Measurements from ENCODE around the gene TMEM141.

The TMEM141 gene

DNA sequence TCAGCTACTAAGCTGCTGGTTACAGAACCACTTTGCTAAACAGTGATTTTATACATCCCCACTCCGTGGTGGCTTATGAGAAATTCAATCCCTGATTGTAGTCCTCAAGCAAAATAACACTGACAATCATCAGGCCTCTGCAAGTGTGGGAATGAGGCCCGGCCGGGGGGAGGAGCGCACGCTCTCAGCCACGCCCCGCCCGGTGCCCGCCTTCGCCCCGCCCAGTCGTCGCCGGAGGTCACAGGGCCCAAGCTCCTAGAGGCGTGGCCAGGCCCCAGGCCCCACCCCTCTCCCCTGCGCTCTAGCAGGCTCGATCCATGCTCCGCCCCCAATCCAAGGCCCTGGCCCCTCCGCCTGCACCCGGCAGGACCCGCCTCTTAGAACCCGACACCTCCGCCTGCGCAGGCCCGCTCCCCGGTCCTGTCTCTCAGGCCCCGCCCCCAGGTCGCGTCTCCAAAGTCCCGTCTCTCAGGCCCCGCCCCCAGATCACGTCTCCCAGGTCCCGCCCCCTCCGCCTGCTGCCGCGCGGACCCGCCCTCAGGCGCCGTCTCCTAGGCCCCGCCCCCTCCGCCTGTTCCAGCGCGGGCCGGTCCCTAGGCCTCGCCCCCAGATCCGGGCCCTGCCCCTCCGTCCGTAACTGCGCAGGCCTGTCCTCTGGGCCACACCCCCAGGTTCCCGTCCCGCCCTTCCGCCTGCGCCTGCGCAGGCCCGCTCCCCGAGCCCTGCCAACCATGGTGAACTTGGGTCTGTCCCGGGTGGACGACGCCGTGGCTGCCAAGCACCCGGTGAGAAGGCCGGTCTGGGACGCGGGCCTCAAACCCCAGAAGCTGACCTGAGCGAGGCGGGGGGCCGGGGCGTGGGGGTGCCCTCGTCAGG is at the start of gene TMEM141:
Gene TMEM141 (plus strand): TSS at position 705 of the 876 bp plus-strand sequence. CDS start 27 bp downstream, at position 732.
- DNase-seq: peak; percentile 99

DNA sequence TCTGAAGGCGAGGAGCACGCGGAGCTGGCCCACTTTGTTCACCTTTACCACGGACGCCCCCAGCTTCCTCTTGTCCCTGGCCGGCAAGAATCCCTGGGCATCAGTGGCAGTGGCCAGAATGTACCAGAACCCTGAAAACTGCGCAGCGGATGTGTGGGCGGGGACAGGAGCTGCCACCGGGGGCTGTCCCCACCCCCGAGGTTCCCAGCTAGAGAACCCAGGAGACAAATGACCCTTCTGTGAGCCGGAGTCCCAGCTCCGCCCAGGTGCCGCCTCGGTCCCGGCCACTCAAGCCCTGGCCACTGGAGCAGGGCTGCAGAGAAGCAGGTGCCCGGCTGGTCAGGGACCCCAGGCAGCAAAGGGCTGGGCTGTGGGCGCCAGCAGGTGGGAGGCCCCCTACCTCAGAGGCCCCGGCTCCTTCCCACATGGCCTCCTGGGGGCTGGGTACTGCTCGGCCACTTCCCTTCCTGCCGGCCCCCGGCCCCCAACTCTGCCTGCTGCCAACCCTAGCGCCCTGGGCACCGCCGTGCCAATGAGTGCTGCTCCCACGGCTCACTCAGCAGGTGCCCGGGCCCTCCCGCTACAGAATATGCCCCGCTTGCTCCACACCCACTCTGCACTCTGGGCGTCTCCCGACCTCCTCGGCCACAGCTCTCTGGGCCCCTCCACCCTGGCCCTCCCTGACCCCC is 49.1 kb upstream of the TMEM141 start:
- no peak for DNase-seq

DNA sequence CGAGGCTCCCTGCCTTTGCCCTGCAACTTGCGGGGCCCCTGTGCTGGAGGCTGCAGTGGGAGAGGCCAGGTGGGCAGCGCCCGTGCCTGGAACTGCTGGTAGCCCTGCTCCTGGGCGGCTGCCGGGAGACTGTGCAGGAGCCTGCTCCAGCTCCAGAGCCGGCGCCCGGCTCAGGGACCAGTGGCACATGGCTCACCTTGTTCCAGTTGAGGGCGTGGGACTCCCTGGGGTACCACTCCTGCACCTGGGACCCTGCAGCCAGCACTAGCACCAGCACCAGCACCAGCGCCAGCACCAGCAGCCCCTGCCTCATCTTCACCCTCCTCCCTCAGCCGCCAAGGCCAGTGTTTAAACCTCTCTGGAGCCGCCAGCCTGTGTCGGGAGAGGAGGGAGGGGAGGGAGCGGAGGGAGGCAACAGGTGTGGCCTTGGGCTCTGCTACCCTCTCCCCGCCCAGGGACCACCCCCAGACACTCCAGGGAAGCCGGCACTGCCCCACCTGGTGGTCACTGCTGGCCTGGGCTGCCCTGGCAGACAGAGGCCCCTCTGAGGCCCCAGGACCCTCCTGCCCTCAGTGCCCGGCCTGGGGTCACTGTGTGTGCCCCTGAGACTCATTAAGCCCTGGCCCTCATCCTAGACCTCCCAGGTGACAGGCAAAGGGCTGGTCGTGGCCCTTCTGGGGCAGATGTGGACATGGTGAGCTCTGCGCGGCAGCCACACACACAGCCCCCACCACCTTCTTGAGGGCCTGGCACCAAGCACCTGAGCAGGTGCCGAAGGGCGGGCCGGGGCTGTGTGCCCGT is 48.4 kb upstream of the TMEM141 start, which contains the start of gene LCN10:
Gene LCN10 (minus strand): TSS at position 350 of the 801 bp plus-strand sequence. CDS start 37 bp downstream, at position 313.
- DNase-seq: peak; percentile 55

DNA sequence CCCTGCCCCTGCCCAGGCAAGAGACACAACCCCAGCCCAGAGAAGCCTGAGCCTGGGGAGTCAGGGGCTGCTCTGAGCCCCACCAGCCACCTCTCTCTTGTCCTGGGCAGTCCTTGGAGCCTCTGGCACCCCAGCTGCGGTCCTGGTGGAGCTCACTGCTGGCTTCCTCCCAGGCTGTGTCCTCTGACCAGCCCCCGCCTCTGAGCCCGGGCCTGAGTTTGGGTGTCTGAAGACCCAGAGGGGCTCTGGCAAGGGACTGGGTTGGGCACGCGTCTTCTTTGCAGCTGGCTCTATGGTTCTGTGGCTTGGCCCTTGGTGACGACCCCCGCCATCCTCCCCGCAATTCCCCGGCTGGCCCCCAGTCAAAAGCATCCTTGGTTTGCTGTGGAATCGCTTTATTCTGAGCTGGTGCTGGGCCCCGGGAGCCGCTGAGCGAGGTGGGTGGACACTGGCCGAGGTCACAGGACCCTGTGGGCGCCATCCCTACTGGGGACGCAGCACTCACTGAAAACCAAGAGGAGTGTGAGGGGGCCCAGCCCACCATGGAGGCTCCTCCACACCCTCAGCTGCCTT is 47.4 kb upstream of the TMEM141 start:
- DNase-seq: no peak

DNA sequence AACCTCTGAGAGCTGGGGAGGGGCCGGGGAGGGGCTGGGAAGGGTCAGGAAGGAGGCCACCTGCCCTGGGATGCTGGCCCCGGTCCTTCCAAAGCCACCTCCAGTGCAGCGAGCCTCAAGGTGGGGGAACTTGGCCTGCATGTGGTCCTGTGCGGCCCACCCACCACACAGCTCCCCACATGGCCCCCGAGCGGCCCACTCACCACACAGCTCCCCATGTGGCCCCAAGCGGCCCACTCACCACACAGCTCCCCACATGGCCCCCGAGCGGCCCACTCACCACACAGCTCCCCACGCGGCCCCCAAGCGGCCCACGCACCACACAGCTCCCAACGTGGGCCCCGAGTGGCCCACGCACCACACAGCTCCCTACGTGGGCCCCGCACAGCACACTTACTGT is 46.4 kb upstream of the TMEM141 start:
- no peak for DNase-seq

DNA sequence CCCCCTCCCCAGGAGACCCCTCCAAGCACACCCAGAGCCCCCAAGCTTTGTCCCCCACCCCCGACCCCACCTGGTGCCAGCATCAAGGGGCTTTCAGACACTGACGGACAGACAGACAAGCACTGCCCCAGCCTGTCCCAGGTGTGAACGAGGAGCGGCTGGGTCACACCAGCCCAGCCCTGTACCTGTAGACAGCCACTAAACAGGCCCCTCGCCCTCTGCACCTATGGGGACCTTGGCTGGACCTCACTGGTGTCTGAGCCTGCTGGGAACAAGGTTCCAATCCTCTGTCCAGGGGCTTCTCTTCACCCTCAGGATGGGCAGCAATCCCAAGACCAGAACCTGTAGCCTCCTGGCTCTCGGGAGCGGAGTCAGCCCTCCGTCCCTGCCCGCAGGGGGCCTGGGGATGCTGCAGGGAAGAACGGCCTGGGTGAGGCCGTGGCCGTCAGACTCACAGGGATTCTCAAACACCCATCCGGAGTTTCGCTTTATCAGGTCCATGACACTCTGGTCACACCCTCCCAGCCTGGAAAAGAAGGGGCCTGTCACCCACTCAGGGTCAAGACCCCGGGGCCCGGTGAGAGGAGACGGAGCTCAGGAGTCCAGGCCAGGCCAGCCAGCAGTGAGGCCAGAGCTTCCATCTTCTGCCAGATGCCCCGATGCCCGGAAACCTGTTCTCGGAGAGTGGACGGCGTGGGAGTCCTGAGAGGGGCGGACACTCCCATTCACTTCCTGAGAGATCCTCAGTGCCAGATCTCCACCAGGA is 45.6 kb upstream of the TMEM141 start:
- DNase-seq: no peak

- DNase-seq: no peak
These were observed 45.0 kb upstream of the TMEM141 start for GRCh38 chr9:136746155-136746490.

GRCh38 chr9:136746621-136747020 is 44.5 kb upstream of the TMEM141 start:
- DNase-seq: no peak

- DNase-seq: no peak
These were observed 43.7 kb upstream of the TMEM141 start for GRCh38 chr9:136747161-136748060.

- DNase-seq: no peak
These were observed 42.9 kb upstream of the TMEM141 start, which contains the start of gene LCN6 for GRCh38 chr9:136748201-136748600. LCN6 (minus strand) TSS chr9:136748525; CDS start chr9:136748483, 42 bp downstream.

- DNase-seq: no peak
These were observed 42.2 kb upstream of the TMEM141 start for GRCh38 chr9:136748666-136749611.

DNA sequence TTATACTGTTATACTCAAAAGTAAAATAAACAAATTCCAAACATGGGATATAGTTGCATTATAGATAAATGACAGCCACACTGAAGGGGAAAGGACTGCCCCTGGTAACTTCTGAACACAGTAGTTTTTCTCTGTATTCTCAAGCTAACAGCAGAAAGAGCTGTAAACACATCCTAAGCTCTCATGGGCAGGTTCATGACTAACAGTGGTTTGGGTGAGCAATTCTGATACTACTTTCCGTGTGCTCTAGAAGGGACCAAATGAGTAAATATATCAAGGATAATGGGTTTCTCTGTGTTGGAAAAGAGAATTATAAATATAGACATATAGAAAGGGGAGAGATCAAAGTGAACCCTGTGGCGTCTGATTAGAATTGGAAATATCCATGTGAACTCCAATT is 40.6 kb upstream of the TMEM141 start:
- no peak for DNase-seq

- DNase-seq: no peak
These were observed 39.9 kb upstream of the TMEM141 start for GRCh38 chr9:136751244-136751643.

DNA sequence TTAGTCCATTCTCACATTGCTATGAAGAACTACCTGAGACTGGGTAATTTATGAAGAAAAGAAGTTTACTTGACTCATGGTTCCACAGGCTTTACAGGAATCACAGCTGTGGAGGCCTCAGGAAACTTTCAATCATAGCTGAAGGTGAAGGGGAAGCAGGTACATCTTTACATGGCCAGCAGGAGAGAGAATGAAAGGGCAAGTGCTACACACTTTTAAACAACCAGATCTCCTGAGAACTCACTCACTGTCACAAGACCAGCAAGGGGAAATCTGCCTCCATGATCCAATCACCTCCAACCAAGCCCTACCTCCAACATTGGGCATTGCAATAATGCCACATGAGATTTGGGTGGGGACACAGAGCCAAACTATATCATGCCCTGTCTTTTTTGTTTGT is 39.3 kb upstream of the TMEM141 start:
- no peak for DNase-seq

DNA sequence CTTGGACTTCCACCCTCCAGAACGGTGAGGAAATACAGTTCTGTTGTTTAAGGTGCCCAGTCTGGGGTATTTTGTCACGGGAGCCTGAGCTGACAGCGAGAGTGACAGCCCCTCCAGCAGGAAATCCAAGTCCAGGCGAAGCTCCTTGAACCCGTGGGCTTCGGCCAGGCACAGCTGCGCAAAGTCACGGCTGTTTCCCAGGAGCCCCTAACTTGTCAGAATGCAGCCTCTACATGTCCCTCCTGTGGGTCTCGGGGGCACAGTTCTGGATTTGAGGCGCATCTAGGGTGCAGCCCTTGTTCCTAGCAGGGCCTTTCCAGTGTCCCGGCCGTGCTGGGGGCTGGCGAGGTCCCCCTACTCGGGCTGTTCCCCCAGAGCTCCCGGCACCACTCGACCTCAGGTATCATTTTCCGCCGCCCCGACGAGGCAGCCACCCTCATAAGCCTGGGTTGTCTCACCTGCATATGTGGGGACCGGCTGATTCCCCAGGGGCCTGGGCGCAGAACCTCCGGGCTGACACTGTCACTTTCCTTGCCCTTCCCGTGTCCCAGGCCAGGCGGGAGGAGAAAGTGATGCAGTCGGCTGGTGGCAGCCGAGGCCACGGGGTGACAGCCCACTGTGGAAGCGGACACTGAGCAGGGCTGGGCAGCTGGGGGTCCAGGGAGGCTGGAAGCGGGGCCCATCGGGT is 37.6 kb upstream of the TMEM141 start:
- no peak for DNase-seq

GRCh38 chr9:136754059-136754572 is 37.0 kb upstream of the TMEM141 start:
- DNase-seq: no peak

GRCh38 chr9:136754626-136755301 is 36.4 kb upstream of the TMEM141 start:
- no peak for DNase-seq
